ENCODE results near the gene GATAD2A. TPM values are rescaled to one million over a fixed set of nuclear protein-coding genes. Genes with fewer than 3 reads are reported as not detected.

GATAD2A gene
- total RNA-seq, 1 experiment from 2014 or later: 189 TPM

DNA sequence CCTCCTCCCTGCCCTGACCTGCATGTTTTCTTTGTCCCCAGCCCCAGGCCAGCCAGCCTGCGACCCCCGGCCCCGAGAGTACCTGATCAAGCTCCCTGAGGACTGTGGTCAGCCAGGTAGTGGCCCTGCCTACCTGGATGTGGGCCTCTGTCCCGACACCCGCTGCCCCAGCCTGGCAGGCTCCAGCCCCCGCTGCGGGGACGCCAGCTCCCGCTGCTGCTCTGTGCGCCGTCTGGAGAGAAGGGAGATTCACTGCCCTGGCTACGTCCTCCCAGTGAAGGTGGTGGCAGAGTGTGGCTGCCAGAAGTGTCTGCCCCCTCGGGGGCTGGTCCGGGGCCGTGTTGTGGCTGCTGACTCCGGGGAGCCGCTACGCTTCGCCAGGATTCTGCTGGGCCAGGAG, 138.2 kb downstream of the GATAD2A start:
- H3K4me3 Mint-ChIP-seq: no peak overlapping the region

More for the DNA sequence above, 138.2 kb downstream of the GATAD2A start:
- Mint-ChIP-seq H3K27me3 (ENCODE audit: low read depth) (peaks cover 18% of the 10 kb centered on the region), H3K4me1 (peaks cover 5 to 13% of the 10 kb centered on the region in 2 experiments), H3K9me3 (no peaks in the 10 kb centered on the region), H3K36me3 (ENCODE audit: insufficient read depth in 1 of 3, low read depth in 3 of 3) (peaks cover 2 to 4% (median 2%) of the 10 kb centered on the region in 3 experiments; a peak in 4 of 7 replicates), H3K27ac (no peak overlapping the region)
- H4K8ac ChIP-seq (replicated peaks; ENCODE audit: insufficient read length, low read depth, low read length): no peak overlapping the region
- no peak overlapping the region for H2BK15ac ChIP-seq (ENCODE audit: low read depth, low read length)
- no peak overlapping the region for H3K14ac ChIP-seq (ENCODE audit: insufficient read depth, low read length)
- no peak overlapping the region for H3K27ac ChIP-seq (ENCODE audit: insufficient read length, low read depth, low read length)
- H3K9ac ChIP-seq (ENCODE audit: extremely low read depth, insufficient read length, low read length): no peak overlapping the region
- no peaks in the 10 kb centered on the region for H3K4me1 ChIP-seq (ENCODE audit: insufficient read depth, low read length)
- no peak overlapping the region for H4K5ac ChIP-seq (ENCODE audit: insufficient read length, low read depth, low read length)
- TF ChIP-seq, protein P1, sequence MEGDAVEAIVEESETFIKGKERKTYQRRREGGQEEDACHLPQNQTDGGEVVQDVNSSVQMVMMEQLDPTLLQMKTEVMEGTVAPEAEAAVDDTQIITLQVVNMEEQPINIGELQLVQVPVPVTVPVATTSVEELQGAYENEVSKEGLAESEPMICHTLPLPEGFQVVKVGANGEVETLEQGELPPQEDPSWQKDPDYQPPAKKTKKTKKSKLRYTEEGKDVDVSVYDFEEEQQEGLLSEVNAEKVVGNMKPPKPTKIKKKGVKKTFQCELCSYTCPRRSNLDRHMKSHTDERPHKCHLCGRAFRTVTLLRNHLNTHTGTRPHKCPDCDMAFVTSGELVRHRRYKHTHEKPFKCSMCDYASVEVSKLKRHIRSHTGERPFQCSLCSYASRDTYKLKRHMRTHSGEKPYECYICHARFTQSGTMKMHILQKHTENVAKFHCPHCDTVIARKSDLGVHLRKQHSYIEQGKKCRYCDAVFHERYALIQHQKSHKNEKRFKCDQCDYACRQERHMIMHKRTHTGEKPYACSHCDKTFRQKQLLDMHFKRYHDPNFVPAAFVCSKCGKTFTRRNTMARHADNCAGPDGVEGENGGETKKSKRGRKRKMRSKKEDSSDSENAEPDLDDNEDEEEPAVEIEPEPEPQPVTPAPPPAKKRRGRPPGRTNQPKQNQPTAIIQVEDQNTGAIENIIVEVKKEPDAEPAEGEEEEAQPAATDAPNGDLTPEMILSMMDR (conservative IDR thresholded peaks at IDR 0.05): no peak
- H3T11ph ChIP-seq (ENCODE audit: low read length): no peak overlapping the region
- no peak overlapping the region for H2AFZ ChIP-seq (ENCODE audit: low read length)
- WGBS (ENCODE audit: extremely low coverage, insufficient read length, low lambda C conversion rate): no CpG with 5 or more reads among the region's 19 CpGs
- no peak overlapping the region for H2BK5ac ChIP-seq (ENCODE audit: insufficient read length, low read length)
- H2BK12ac ChIP-seq (ENCODE audit: insufficient read length, low read depth, low read length): no peak overlapping the region
- H3K9me3 ChIP-seq (ENCODE audit: control insufficient read depth, low read depth, low read length): no peaks in the 10 kb centered on the region
- no peaks in the 10 kb centered on the region for H3K79me2 ChIP-seq (ENCODE audit: insufficient read depth, low read length)
- peaks cover 6% of the 10 kb centered on the region for H3K23me2 ChIP-seq (ENCODE audit: insufficient read length, low read depth, low read length, poor library complexity, severe bottlenecking)
- H3K4me2 ChIP-seq (ENCODE audit: insufficient read depth, insufficient read length, low read length): no peak overlapping the region
- H2AK5ac ChIP-seq (ENCODE audit: insufficient read length, low read length): no peak overlapping the region
- H3K4ac ChIP-seq (ENCODE audit: low read depth, low read length): no peak overlapping the region
- H4K91ac ChIP-seq (ENCODE audit: insufficient read length, low read depth, low read length): no peak overlapping the region
- DNase-seq: no peak
- H3K79me1 ChIP-seq (ENCODE audit: insufficient read depth, low read depth, low read length, poor library complexity, severe bottlenecking): no peaks in the 10 kb centered on the region
- no peak overlapping the region for H3K23ac ChIP-seq (ENCODE audit: insufficient read length, low read depth, low read length)
- H3K18ac ChIP-seq (ENCODE audit: insufficient read length, low read depth, low read length): no peak overlapping the region
- H4K20me1 ChIP-seq (ENCODE audit: control insufficient read depth, insufficient read depth, insufficient read length): no peaks in the 10 kb centered on the region
- H3K56ac ChIP-seq (ENCODE audit: insufficient read length, low read depth, low read length): no peak overlapping the region
- no peak overlapping the region for H2BK20ac ChIP-seq (ENCODE audit: low read depth, low read length, poor library complexity, severe bottlenecking)
- H3K27me3 ChIP-seq (ENCODE audit: insufficient read depth, low read length): peaks cover 2% of the 10 kb centered on the region; the same call in 1 of the 2 replicates
- H2BK120ac ChIP-seq (ENCODE audit: low read depth, low read length, poor library complexity, severe bottlenecking): no peak overlapping the region
